BJ (cell line): ENCODE data around the gene MGAT3. TPM values are rescaled to one million over a fixed set of nuclear protein-coding genes. Genes with fewer than 3 reads are reported as not detected.

Experiments
- CTCF ChIA-PET: fragments of 350-600 bp; formaldehyde crosslinking; extraction: SDS; loops from one replicate; lab custom pipeline; 2021; ENCODE audit warnings: antibody characterized with exemption, inconsistent platforms; lab: Yijun Ruan, JAX
- POLR2A ChIA-PET: fragments of 300-600 bp; sonication (Branson Sonifier 250); formaldehyde crosslinking; extraction: SDS; loops from one replicate; lab custom pipeline; 2021; ENCODE audit warnings: antibody characterized with exemption; lab: Charles Lee
- DNase-seq: peaks from one replicate; pipeline ENCODE4 v3.0.0-alpha.2; 2011; ENCODE audit warnings: low read depth
- H3K27me3 ChIP-seq: 2 replicates; pipeline ENCODE4 v1.6.0; 2011; ENCODE audit warnings: low read length; ENCODE audit not compliant: control insufficient read depth, insufficient read depth
- H3K36me3 ChIP-seq: 2 replicates; pipeline ENCODE4 v1.5.1; 2011; ENCODE audit warnings: low read length; ENCODE audit not compliant: control insufficient read depth, insufficient read depth
- H3K4me3 ChIP-seq: 2 replicates; pipeline ENCODE4 v1.5.1; 2011; ENCODE audit warnings: low read depth, mild to moderate bottlenecking, control low read depth, low read length
- CTCF ChIP-seq: IDR thresholded peaks from 2 replicates; pipeline ENCODE4 v1.5.1; 2011; ENCODE audit warnings: low read depth, mild to moderate bottlenecking, control low read depth, inconsistent platforms, low read length, moderate library complexity; ENCODE audit not compliant: insufficient read depth
- polyA plus RNA-seq: library from polyadenylated mRNA; depleted of rRNA; stranded (reverse); fragments of >200 nt; gene quantifications from 2 replicates; pipeline ENCODE4 v1.2.3, GENCODE V29; 2011

Gene MGAT3
- polyA plus RNA-seq, 1 experiment = 0.53 TPM

- Histone ChIP-seq H3K36me3 (no peaks in the 10 kb centered on the region), H3K4me3 (no peak overlapping the region), H3K27me3 (peaks cover 29% of the 10 kb centered on the region)
- no peak for DNase-seq
- POLR2A ChIA-PET = no interaction called here
- CTCF ChIA-PET = interaction anchor here (0.6 kb wide), 1 partner anchor 483 kb away, joined by 3 read pairs; no protein-coding TSS in a partner anchor
- TF ChIP-seq CTCF = no peak
Measured at GRCh38 chr22:39458444-39459083, 1.8 kb downstream of the MGAT3 start.

GRCh38 chr22:39459681-39460080 is 2.9 kb downstream of the MGAT3 start:
- CTCF ChIA-PET = interaction anchor here (1.0 kb wide), 1 partner anchor 60 kb away, joined by 3 read pairs; the partner anchor contains the start of gene ATF4
- no peak for TF ChIP-seq CTCF
- Histone ChIP-seq H3K27me3 (peaks cover 27% of the 10 kb centered on the region), H3K36me3 (no peaks in the 10 kb centered on the region), H3K4me3 (no peak overlapping the region)
- POLR2A ChIA-PET = no interaction called here
- DNase-seq = no peak

GRCh38 chr22:39462443-39463221 is 5.8 kb downstream of the MGAT3 start:
- ChIA-PET POLR2A (no interaction called here), CTCF (interaction anchor here (1.0 kb wide), 1 partner anchor 18 kb away, joined by 4 read pairs; no protein-coding TSS in a partner anchor)
- peaks cover 17% of the 10 kb centered on the region for H3K27me3 ChIP-seq
- no peak for DNase-seq
- H3K36me3 ChIP-seq = no peaks in the 10 kb centered on the region
- H3K4me3 ChIP-seq = no peak overlapping the region
- TF ChIP-seq CTCF = no peak

GRCh38 chr22:39463277-39463676 is 6.5 kb downstream of the MGAT3 start:
- Histone ChIP-seq H3K4me3 (no peak overlapping the region), H3K36me3 (no peaks in the 10 kb centered on the region), H3K27me3 (peaks cover 13% of the 10 kb centered on the region)
- CTCF ChIA-PET = no interaction called here
- no peak for DNase-seq
- TF ChIP-seq CTCF = no peak
- POLR2A ChIA-PET = no interaction called here

GRCh38 chr22:39463931-39464390 is 7.1 kb downstream of the MGAT3 start:
- no peak overlapping the region for H3K4me3 ChIP-seq
- no peaks in the 10 kb centered on the region for H3K36me3 ChIP-seq
- H3K27me3 ChIP-seq = peaks cover 7% of the 10 kb centered on the region
- ChIA-PET CTCF (interaction anchor here (0.6 to 0.7 kb wide), 2 partner anchors 12 to 599 kb away, joined by 3 to 5 read pairs; no protein-coding TSS in a partner anchor), POLR2A (no interaction called here)
- TF ChIP-seq CTCF = no peak
- no peak for DNase-seq
